Measurements from ENCODE around the gene STAM2. TPM values are rescaled to one million over a fixed set of nuclear protein-coding genes. Genes with fewer than 3 reads are reported as not detected.
"Not testable (repeated sequence)": the region's sequence is repeated elsewhere in the genome, so short reads cannot be mapped to it uniquely, and the experiment has no call there.

STAM2 gene
- total RNA-seq, 1 experiment from 2014 or later, result 27.6 TPM

DNA sequence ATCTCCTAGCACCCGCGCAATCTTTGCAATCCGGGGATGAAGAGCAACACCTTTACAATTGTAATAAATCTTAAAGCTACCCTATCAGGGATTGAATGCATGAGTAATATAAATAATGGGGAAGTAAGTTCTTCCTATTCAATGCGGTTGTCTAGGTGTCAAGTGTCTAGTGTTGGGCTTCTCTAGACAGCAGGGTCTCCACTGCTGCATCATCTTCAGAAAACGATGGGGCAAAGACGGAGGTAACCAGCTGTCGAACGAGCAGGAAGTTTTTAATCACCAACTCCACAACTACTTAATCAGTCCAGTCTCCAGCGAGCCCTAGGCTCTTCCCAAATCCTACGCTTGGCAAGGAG, 573 bp downstream of the STAM2 start:
- TF ChIP-seq, protein P1, sequence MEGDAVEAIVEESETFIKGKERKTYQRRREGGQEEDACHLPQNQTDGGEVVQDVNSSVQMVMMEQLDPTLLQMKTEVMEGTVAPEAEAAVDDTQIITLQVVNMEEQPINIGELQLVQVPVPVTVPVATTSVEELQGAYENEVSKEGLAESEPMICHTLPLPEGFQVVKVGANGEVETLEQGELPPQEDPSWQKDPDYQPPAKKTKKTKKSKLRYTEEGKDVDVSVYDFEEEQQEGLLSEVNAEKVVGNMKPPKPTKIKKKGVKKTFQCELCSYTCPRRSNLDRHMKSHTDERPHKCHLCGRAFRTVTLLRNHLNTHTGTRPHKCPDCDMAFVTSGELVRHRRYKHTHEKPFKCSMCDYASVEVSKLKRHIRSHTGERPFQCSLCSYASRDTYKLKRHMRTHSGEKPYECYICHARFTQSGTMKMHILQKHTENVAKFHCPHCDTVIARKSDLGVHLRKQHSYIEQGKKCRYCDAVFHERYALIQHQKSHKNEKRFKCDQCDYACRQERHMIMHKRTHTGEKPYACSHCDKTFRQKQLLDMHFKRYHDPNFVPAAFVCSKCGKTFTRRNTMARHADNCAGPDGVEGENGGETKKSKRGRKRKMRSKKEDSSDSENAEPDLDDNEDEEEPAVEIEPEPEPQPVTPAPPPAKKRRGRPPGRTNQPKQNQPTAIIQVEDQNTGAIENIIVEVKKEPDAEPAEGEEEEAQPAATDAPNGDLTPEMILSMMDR (IDR thresholded peaks at IDR 0.05; ENCODE audit: unreplicated experiment), result no peak
- H3K4me1 Mint-ChIP-seq (ENCODE audit: insufficient read depth, unreplicated experiment), result peaks cover 16% of the 10 kb centered on the region
- CTCF ChIA-PET, result interaction anchor here (0.6 to 6.8 kb wide), 16 partner anchors 12 to 568 kb away, joined by 3 to 99 read pairs (median 4); no protein-coding TSS in a partner anchor

DNA sequence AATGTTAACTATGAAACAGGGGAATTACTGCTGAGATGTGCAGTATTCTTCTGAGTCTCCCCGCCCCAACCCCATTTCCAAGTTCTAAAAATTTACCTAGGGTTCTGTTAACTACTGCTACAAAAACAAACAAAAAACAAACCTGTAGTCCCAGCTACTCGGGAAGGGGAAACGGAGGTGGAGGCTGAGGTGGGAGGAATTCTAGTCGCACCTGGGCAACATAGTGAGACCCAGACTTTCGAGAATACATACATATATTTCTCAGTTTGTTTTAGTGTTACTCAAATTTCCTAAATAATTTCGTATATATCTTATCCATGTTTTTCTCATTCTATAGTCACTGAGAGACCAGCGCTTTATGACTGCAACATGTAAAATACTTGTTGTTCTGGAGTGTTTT, 989 bp downstream of the STAM2 start:
- TF ChIP-seq, protein P1 (IDR thresholded peaks at IDR 0.05; ENCODE audit: unreplicated experiment), result no peak
- POLR2A ChIA-PET, result interaction anchor here (0.6 to 3.1 kb wide), 19 partner anchors 9 to 569 kb away, joined by 3 to 24 read pairs (median 5); partner anchors contain the start of genes ARL6IP6, FMNL2 and PRPF40A
- CTCF ChIA-PET, result interaction anchor here (0.6 to 6.8 kb wide), 14 partner anchors 12 to 568 kb away, joined by 3 to 99 read pairs (median 4); no protein-coding TSS in a partner anchor
- peak overlapping the region; percentile 100 for H3K27ac Mint-ChIP-seq (ENCODE audit: low read depth, unreplicated experiment)
- peak overlapping the region; percentile 94 for H3K4me3 Mint-ChIP-seq (ENCODE audit: unreplicated experiment)
- no peaks in the 10 kb centered on the region for H3K27me3 Mint-ChIP-seq (ENCODE audit: insufficient read depth, unreplicated experiment)
- intact Hi-C loops (cut with micrococcal nuclease), result loop anchor here (10.0 kb wide), 2 partner anchors 570 to 750 kb away; no protein-coding TSS in a partner anchor
- TSS peak; percentile 51 for BruUV-seq (replicated peaks)
- H3K4me1 Mint-ChIP-seq (ENCODE audit: insufficient read depth, unreplicated experiment), result peaks cover 16% of the 10 kb centered on the region
- no peaks in the 10 kb centered on the region for H3K36me3 Mint-ChIP-seq (ENCODE audit: insufficient read depth, unreplicated experiment)
- no peak for DNase-seq (ENCODE audit: unreplicated experiment)
- no peaks in the 10 kb centered on the region for H3K9me3 Mint-ChIP-seq (ENCODE audit: unreplicated experiment)

More for the DNA sequence above, 573 bp downstream of the STAM2 start:
- Mint-ChIP-seq H3K27me3 (ENCODE audit: insufficient read depth, unreplicated experiment) (no peaks in the 10 kb centered on the region), H3K36me3 (ENCODE audit: insufficient read depth, unreplicated experiment) (no peaks in the 10 kb centered on the region), H3K9me3 (ENCODE audit: unreplicated experiment) (no peaks in the 10 kb centered on the region), H3K4me3 (ENCODE audit: unreplicated experiment) (peak overlapping the region; percentile 94), H3K27ac (ENCODE audit: low read depth, unreplicated experiment) (peak overlapping the region; percentile 100)
- intact Hi-C loops (cut with micrococcal nuclease), result loop anchor here (1.0 to 10.0 kb wide), 5 partner anchors 138 to 750 kb away; partner anchors contain the start of gene FMNL2
- DNase-seq (ENCODE audit: unreplicated experiment), result no peak
- no TSS peak for BruUV-seq (replicated peaks)
- POLR2A ChIA-PET, result interaction anchor here (0.5 to 3.1 kb wide), 21 partner anchors 9 to 568 kb away, joined by 3 to 24 read pairs (median 5); partner anchors contain the start of genes ARL6IP6, FMNL2 and PRPF40A

DNA sequence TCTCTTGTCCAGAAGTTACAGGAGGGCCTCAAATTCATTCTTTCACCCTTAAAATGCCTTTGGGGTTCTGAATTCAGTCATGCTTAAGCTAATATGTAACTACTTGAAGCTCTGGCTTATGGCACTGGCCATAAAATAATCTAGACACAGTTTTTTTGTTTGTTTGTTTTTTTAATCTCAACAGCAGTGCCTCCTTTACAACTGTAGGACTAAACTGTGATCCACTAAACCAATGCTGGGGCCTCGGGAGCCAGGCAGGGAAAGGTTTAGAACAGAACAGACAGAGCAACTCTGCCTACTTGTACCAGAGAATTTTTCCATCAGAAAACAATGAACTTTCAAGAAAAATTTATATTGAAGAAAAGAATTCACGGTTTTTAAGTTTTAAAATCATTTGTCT, 1.7 kb downstream of the STAM2 start:
- intact Hi-C loops (cut with micrococcal nuclease), result loop anchor here (10.0 kb wide), 2 partner anchors 571 to 751 kb away; no protein-coding TSS in a partner anchor
- no peak for DNase-seq (ENCODE audit: unreplicated experiment)
- Mint-ChIP-seq H3K27me3 (ENCODE audit: insufficient read depth, unreplicated experiment) (no peaks in the 10 kb centered on the region), H3K4me1 (ENCODE audit: insufficient read depth, unreplicated experiment) (peaks cover 16% of the 10 kb centered on the region), H3K9me3 (ENCODE audit: unreplicated experiment) (no peaks in the 10 kb centered on the region), H3K27ac (ENCODE audit: low read depth, unreplicated experiment) (no peak overlapping the region), H3K36me3 (ENCODE audit: insufficient read depth, unreplicated experiment) (no peaks in the 10 kb centered on the region), H3K4me3 (ENCODE audit: unreplicated experiment) (peak overlapping the region; percentile 94)
- CTCF ChIA-PET, result interaction anchor here (0.6 to 6.8 kb wide), 8 partner anchors 11 to 569 kb away, joined by 3 to 99 read pairs (median 4); no protein-coding TSS in a partner anchor
- no TSS peak for BruUV-seq (replicated peaks)
- TF ChIP-seq, protein P1 (IDR thresholded peaks at IDR 0.05; ENCODE audit: unreplicated experiment), result no peak
- POLR2A ChIA-PET, result interaction anchor here (0.6 to 3.1 kb wide), 9 partner anchors 12 to 543 kb away, joined by 3 to 24 read pairs (median 6); partner anchors contain the start of genes ARL6IP6, FMNL2 and PRPF40A

DNA sequence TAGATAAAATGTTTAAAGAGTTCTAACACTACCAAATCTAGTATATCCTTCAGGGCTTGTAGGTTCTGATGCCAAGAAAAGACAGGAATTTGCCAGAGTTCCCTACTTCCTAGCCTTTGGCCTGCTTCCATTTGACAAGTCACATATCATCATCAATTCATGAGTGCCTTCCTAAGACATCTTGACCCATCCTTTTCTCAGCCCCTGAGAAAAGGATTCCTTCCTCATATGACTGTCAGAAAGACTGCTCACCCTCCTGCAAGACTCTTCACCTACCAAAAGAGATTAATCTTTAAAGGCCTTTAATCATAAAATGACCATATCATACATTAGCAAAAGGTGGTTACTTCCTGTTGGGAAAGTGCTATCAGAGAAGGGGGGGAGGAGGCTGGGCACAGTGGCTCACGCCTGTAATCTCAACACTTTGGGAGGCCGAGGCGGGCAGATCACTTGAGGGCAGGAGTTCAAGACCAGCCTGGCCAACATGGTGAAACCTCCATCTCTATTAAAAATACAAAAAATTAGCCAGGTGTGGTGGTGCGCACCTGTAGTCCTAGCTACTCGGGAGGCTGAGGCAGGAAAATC, 3.3 kb downstream of the STAM2 start:
- H3K9me3 Mint-ChIP-seq (ENCODE audit: unreplicated experiment); H3K36me3 Mint-ChIP-seq (ENCODE audit: insufficient read depth, unreplicated experiment); H3K4me3 Mint-ChIP-seq (ENCODE audit: unreplicated experiment); H3K27me3 Mint-ChIP-seq (ENCODE audit: insufficient read depth, unreplicated experiment); DNase-seq (ENCODE audit: unreplicated experiment); BruUV-seq (replicated peaks): not testable (repeated sequence)
- CTCF ChIA-PET, result interaction anchor here (0.6 to 6.8 kb wide), 6 partner anchors 46 to 1324 kb away, joined by 3 to 99 read pairs (median 4); no protein-coding TSS in a partner anchor
- POLR2A ChIA-PET, result interaction anchor here (1.7 kb wide), 1 partner anchor 18 kb away, joined by 3 read pairs; no protein-coding TSS in a partner anchor
- Mint-ChIP-seq H3K27ac (ENCODE audit: low read depth, unreplicated experiment) (peak overlapping the region; percentile 21), H3K4me1 (ENCODE audit: insufficient read depth, unreplicated experiment) (peaks cover 16% of the 10 kb centered on the region)
- intact Hi-C loops (cut with micrococcal nuclease), result loop anchor here (10.0 kb wide), 2 partner anchors 573 to 753 kb away; no protein-coding TSS in a partner anchor

All from MCF 10A (cell line).